SK-N-SH treated with all-trans-retinoic acid at 6 μM for 48 hours (cell line): ENCODE measurements around the gene PAMR1.

Experiments used
- BACH2 ChIP-seq: fragments of 250-450 bp; sonication (Bioruptor Pico); IDR thresholded peaks from 2 replicates; pipeline ENCODE4 v1.9.0; 2021; ENCODE audit warnings: mild to moderate bottlenecking, borderline replicate concordance
- CSDC2 ChIP-seq: fragments of 250-450 bp; sonication (Bioruptor Pico); IDR thresholded peaks from 2 replicates; pipeline ENCODE4 v1.5.0; 2020; ENCODE audit warnings: mild to moderate bottlenecking, moderate library complexity
- ESRRG ChIP-seq: fragments of 250-450 bp; sonication (Bioruptor Pico); IDR thresholded peaks from 2 replicates; pipeline ENCODE4 v1.6.1; 2021; ENCODE audit warnings: mild to moderate bottlenecking
- GLIS3 ChIP-seq: fragments of 250-450 bp; sonication (Bioruptor Pico); IDR thresholded peaks from 2 replicates; pipeline ENCODE4 v1.5.0; 2020; ENCODE audit warnings: mild to moderate bottlenecking, moderate library complexity
- PPARA ChIP-seq: fragments of 250-450 bp; sonication (Bioruptor Pico); IDR thresholded peaks from 2 replicates; pipeline ENCODE4 v1.5.0; 2020; ENCODE audit warnings: mild to moderate bottlenecking, borderline replicate concordance
- RARB ChIP-seq: fragments of 250-450 bp; sonication (Bioruptor Pico); IDR thresholded peaks from 2 replicates; pipeline ENCODE4 v1.8.0; 2021; ENCODE audit warnings: mild to moderate bottlenecking, moderate library complexity
- ZC3H10 ChIP-seq: fragments of 250-450 bp; sonication (Bioruptor Pico); IDR thresholded peaks from 2 replicates; pipeline ENCODE4 v1.5.1; 2021; ENCODE audit warnings: mild to moderate bottlenecking, moderate library complexity
- ZFP3 ChIP-seq: fragments of 250-450 bp; sonication (Bioruptor Pico); IDR thresholded peaks from 2 replicates; pipeline ENCODE4 v1.5.0; 2020; ENCODE audit warnings: mild to moderate bottlenecking, moderate library complexity
- ZFP30 ChIP-seq: fragments of 450-650 bp; formaldehyde crosslinking; IDR thresholded peaks from 2 replicates; pipeline ENCODE4 v1.5.0; 2022; ENCODE audit warnings: mild to moderate bottlenecking, moderate library complexity
- ZNF565 ChIP-seq: fragments of 450-650 bp; formaldehyde crosslinking; conservative IDR thresholded peaks from 2 replicates; pipeline ENCODE4 v1.5.0; 2020; ENCODE audit warnings: low read depth, mild to moderate bottlenecking, moderate library complexity
- ZNF70 ChIP-seq: fragments of 450-650 bp; formaldehyde crosslinking; IDR thresholded peaks from 2 replicates; pipeline ENCODE4 v1.5.0; 2020; ENCODE audit warnings: mild to moderate bottlenecking, moderate library complexity
- TF ChIP-seq, protein P1 (sequence below): fragments of 250-450 bp; sonication (Bioruptor Pico); IDR thresholded peaks from 2 replicates; pipeline ENCODE4 v1.8.0; 2020; ENCODE audit warnings: mild to moderate bottlenecking, moderate library complexity, borderline replicate concordance
- TF ChIP-seq, protein P2 (sequence below): fragments of 250-450 bp; sonication (Bioruptor Pico); IDR thresholded peaks from 2 replicates; pipeline ENCODE4 v1.8.0; 2021; ENCODE audit warnings: low read depth, mild to moderate bottlenecking, moderate library complexity, borderline replicate concordance

DNA sequence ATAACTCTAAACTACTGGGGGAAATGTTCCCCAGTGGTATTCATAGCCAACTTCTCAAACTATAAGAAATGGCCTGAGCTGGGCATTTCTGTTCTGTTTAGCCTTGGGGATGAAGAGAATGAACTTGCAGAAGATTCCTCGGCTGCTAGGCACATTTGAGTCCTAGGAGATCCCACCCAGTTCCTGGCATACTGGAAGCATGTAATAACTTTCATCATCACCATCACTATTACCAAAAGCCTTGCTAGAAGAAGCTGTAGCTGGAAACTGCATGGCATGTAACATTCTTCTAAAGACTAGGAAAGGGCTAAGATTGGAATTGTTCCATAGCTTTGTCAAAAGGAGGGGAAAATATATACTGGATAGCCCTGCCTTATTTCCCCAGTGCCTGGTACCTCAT lies 65.9 kb downstream of the PAMR1 start:
- TF ChIP-seq CSDC2 (CRISPR knock-in tag), result no peak
- TF ChIP-seq ZNF70 (CRISPR knock-in tag), result no peak
- no peak for TF ChIP-seq ZFP3
- TF ChIP-seq ZFP30 (CRISPR knock-in tag), result no peak
- TF ChIP-seq, protein P1, sequence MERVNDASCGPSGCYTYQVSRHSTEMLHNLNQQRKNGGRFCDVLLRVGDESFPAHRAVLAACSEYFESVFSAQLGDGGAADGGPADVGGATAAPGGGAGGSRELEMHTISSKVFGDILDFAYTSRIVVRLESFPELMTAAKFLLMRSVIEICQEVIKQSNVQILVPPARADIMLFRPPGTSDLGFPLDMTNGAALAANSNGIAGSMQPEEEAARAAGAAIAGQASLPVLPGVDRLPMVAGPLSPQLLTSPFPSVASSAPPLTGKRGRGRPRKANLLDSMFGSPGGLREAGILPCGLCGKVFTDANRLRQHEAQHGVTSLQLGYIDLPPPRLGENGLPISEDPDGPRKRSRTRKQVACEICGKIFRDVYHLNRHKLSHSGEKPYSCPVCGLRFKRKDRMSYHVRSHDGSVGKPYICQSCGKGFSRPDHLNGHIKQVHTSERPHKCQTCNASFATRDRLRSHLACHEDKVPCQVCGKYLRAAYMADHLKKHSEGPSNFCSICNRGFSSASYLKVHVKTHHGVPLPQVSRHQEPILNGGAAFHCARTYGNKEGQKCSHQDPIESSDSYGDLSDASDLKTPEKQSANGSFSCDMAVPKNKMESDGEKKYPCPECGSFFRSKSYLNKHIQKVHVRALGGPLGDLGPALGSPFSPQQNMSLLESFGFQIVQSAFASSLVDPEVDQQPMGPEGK (CRISPR knock-in tag), result no peak
- TF ChIP-seq BACH2 (CRISPR knock-in tag), result no peak
- TF ChIP-seq RARB, result no peak
- no peak for TF ChIP-seq ZNF565 (CRISPR knock-in tag)
- no peak for TF ChIP-seq ESRRG (CRISPR knock-in tag)
- TF ChIP-seq ZC3H10 (CRISPR knock-in tag), result no peak
- TF ChIP-seq, protein P2, sequence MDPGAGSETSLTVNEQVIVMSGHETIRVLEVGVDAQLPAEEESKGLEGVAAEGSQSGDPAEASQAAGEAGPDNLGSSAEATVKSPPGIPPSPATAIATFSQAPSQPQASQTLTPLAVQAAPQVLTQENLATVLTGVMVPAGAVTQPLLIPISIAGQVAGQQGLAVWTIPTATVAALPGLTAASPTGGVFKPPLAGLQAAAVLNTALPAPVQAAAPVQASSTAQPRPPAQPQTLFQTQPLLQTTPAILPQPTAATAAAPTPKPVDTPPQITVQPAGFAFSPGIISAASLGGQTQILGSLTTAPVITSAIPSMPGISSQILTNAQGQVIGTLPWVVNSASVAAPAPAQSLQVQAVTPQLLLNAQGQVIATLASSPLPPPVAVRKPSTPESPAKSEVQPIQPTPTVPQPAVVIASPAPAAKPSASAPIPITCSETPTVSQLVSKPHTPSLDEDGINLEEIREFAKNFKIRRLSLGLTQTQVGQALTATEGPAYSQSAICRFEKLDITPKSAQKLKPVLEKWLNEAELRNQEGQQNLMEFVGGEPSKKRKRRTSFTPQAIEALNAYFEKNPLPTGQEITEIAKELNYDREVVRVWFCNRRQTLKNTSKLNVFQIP (CRISPR knock-in tag), result no peak
- TF ChIP-seq PPARA (CRISPR knock-in tag), result no peak
- no peak for TF ChIP-seq GLIS3 (CRISPR knock-in tag)
